ENCODE measurements around the gene YPEL2.

- TF ChIP-seq, protein P1, sequence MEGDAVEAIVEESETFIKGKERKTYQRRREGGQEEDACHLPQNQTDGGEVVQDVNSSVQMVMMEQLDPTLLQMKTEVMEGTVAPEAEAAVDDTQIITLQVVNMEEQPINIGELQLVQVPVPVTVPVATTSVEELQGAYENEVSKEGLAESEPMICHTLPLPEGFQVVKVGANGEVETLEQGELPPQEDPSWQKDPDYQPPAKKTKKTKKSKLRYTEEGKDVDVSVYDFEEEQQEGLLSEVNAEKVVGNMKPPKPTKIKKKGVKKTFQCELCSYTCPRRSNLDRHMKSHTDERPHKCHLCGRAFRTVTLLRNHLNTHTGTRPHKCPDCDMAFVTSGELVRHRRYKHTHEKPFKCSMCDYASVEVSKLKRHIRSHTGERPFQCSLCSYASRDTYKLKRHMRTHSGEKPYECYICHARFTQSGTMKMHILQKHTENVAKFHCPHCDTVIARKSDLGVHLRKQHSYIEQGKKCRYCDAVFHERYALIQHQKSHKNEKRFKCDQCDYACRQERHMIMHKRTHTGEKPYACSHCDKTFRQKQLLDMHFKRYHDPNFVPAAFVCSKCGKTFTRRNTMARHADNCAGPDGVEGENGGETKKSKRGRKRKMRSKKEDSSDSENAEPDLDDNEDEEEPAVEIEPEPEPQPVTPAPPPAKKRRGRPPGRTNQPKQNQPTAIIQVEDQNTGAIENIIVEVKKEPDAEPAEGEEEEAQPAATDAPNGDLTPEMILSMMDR (IDR thresholded peaks at IDR 0.05), result no peak
- TF ChIP-seq REST (IDR thresholded peaks at IDR 0.05; ENCODE audit: insufficient read depth in 1 of 2, low read depth in 2 of 2, low read length in 1 of 2), result no peak
- TF ChIP-seq POLR2AphosphoS5 (IDR thresholded peaks at IDR 0.05; ENCODE audit: low read depth, low read length), result no peak
- TF ChIP-seq TCF7L2 (IDR thresholded peaks at IDR 0.05; ENCODE audit: low read depth, low read length), result no peak
Observed at GRCh38 chr17:59296190-59296589, 35.3 kb upstream of the YPEL2 start.

Data from Panc1 (cell line).